NCI-H1436 (cell line): ENCODE data around the gene GRIN2A.

Experiments used
- DNase-seq: peaks from one replicate; lab custom pipeline; 2025; lab: John Stamatoyannopoulos, UW

The GRIN2A gene

DNA sequence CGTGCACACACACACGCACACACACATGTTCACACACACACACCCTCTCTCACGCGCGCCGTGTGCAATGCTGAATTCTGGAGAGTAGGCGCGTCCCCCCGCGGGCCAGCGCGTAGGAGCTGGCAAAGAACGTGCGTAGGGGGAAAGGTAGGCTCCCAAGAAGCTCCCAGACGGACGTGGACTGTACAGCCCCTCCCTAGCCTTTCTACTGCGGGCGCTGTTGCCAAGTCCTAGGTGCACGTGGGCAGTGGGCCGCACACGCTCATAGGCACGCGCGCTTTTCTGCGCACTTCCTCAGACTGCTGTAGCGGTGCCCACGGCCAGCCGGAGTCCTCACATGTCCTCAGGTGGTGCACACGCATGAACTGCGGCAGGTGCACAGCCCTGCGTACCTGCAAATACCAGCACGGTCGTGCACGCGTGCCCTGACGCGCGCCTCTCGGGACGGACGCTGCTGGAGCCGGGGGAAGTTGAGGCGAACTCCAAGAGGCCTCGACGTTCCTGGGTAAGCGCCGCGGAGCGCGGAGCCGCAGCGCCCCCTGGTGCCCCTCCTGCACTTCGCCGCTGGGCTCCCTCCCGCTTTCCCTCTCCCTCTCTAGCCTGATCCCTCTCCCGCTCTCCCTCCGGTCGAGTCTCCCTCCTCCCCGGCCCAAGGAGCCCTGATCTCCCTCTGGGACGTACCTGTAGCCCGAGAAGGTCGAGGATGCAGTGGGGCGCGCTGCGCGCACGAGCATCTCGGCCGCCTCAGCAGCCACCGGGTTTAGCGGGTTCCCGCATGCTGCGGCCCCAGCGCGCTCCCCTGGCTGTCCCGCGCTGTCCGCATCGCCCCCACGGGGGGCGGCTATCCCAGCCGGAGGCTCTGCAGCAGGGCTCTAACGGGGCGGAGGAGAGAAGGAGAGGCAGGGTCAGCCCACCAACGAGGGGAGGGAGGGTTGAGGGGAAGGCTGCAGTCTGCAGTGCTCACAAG, 749 bp downstream of the GRIN2A start:
- no peak for DNase-seq

- DNase-seq: no peak
Measured at GRCh38 chr16:10180771-10181163, 1.5 kb downstream of the GRIN2A start.

- DNase-seq: no peak
Measured at GRCh38 chr16:10180042-10180770, 2.0 kb downstream of the GRIN2A start.

DNA sequence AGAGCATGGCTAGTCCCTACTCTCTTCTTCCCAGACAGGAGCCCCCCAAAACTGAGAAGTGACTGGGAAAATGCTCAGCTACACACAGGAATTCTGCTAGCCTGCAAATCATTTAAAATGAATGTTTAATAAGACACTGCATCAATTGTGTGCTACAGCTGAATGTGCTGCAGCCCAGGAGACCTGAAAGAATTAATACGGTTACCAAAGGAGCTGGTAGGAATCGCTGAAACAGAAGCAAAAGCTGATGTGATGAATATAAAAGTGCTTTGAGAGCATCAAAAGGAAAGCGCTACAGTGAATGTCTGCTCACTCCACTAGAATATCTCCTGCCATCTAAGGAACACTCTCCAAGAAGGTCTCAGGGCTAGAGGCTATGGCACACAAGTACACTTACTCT, 3.7 kb downstream of the GRIN2A start:
- no peak for DNase-seq

DNA sequence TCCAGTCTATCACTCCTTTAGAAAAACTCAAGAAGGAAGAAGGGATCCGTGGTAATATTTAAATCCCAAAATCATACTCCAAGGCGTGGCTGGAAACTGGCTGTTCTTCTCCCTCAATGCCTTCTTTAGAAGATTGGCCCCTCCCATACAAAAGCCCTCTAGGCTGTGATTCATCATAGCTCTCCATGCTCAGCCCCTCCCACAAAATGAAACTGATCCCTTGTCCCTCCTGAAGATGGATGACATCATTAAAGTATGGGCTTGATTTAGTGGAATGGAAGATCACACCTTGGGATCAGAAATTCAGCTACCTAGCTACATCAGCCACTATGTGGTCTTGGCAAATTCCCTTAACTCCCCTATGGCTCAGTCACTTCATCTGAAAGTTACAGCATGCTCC, 4.1 kb downstream of the GRIN2A start:
- DNase-seq: no peak

DNA sequence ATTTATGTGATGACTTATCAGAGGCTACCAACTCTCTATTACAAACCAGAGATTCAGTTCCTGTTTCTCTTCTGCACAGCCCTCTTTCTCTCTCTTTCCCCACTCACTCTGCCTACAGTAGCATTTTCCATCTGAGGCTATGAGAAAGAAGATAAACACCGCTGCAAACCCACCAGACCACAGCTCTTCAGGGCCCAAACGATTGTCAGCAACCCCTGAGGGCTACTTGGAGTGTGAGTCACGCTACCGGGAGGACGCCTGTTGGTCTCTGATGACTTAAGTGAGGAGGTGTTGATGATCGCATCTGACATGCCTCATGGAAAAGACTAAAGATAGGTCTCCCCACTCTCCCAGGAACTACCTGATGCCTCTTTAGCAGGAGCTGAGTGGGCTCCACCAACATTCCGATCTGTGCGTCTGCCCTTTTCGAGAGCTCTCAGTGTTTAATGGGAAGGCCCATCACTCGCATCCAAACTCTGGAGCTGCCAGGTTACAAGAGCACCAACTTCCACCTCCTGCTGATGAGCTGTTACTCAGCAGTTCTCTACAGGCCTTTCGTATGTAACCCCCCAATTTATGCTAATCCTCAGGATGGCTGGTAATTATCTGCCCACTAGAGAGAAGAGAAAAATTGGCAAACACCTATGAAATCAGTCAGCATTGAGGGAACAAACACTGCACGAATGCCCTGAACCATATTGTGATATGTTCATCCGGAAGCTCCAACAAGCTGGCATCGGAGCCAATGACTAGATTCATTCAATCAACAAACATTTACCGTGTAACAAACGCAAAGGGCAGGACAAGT, 9.2 kb downstream of the GRIN2A start:
- no peak for DNase-seq

GRCh38 chr16:10171221-10171620, 11.0 kb downstream of the GRIN2A start:
- DNase-seq: no peak

DNA sequence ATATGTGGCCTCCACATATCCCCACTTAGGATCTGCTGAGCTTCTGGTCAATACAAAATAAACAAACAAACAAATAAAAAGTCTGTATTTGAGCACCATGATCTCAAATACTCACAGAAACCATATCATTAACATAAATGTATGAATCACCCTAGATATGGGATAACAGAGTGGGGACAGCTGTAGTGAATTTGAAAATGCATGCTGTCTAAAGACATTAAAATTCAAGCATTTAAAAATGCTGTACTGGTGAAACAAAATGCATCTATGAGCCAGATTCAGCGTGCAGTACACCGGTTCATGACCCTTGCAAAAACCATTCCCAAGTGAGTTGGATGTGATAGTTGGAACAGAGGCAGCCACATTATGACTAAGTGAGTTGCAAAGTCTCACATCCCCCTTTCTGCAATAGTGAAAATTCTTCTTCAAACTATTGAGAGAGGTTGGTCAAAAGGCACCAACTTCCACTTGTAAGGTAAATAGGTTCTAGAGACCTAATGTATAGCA, 12.3 kb downstream of the GRIN2A start:
- no peak for DNase-seq

GRCh38 chr16:10169031-10169430, 13.2 kb downstream of the GRIN2A start:
- no peak for DNase-seq

DNA sequence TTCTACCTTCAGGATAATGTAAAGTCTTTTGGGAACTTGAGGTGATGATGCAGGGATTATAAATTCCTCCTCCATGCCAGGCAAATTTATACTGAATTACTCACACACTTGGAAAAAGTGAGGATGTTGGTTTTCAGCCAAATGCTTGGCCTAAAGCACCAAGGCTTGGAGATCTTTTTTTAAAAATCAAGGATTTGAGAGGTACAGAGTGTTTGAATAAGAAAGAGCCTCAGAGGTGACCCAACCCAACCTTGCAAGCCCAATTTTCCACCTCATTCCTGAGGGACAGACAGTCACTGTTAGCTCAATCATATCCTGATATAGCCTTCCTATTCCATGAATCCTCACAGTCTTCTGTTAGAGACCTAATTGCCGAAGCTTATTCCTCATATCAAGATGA, 14.0 kb downstream of the GRIN2A start:
- DNase-seq: no peak

DNA sequence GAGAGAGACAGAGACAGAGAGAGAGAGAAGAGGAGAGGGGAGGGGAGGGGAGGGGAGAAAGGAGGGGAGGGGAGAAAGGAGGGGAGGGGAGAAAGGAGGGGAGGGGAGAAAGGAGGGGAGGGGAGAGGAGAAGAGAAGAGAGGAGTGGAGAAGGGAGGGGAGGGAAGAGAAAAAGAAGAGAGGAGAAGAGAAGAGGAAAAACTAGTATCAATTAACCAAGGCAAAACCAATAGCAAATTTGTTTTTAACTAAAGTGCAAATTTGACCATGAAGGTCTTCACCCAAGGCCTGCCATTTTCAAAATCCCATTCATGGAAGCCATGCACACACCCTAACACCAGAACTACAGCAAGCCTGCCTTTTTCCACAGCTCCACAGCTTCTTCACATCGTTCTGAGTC, 16.6 kb downstream of the GRIN2A start:
- DNase-seq: no peak

GRCh38 chr16:10162981-10163380, 19.2 kb downstream of the GRIN2A start:
- no peak for DNase-seq

DNA sequence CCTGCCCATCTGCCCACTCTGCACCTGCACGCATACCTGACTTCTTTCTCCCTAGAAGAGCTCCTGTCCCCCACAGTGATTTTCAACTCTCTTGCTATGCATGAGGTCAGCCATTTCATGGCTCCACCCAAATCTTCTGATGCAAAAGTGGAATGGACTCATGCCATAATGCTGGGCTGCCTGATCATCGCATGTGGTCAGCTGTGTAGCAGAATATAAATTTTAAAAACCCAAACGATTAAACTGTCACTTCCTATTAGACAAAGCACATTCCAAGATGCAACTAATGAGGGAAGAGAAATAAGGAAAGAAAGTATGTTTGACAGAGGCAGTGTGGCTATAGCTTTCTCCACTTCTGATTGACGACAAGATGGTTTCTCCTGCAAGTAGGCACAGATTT, 26.1 kb downstream of the GRIN2A start:
- no peak for DNase-seq

DNA sequence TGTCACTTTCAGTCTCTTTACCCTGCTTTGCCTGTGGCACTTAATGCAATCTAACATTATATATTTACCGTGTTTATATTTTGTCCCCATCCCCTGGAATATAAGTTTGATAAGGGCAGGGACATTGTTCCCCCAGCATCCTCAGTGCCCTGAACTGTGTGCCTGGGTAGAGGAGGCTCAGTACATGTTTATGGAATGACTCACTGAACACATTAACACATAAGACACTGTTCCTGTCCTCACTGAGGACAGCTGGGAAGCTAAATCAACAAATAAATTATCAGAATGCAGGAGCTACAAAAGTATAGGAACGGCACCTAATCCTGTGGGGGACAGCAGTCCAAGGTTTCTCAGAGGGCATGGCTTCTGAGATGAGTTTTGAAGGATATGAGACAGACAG, 27.8 kb downstream of the GRIN2A start:
- DNase-seq: no peak

DNA sequence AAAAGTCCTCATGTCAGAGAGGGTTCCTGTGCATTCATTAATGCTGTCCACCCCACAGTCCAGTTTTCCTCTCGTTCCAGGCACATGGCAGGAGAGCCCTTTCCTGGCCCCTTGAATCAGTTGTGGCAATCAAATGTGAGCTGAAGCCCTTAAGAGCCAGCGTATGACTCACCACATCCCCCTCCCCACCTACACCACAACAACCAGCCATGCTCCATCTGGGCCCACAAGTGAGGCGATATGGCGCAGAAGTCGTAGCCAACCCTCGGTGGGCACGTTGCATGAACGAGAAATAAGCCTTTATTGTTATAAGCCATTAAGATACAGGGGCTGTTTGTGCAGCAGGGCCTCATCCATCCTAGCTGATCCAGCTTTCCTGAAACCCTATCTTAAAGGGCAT, 28.2 kb downstream of the GRIN2A start:
- DNase-seq: no peak

- no peak for DNase-seq
Measured at GRCh38 chr16:10151718-10152117, 30.5 kb downstream of the GRIN2A start.

GRCh38 chr16:10150906-10151305, 31.3 kb downstream of the GRIN2A start:
- DNase-seq: no peak

DNA sequence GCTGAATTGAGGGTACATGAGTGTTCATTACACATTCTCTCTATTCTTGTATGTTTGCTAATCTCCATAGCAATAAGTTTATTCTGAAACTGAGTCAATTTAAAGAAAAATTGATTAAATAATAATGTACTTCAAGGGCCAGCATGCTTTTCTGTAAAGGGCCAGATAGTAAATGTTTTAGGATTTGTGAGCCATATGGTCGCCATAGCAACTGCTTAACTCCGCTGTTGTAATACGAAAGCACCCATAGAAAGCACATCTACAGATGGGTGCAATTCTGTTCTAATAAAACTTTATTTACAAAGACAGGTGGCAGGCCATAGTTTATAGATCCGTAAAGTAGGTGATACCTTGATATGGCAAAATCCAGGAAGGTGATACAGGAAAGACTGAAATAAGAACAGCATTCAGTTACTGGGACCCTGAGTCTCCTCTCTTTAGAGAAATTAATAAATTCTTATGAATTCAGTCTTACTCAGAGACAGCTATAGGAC, 36.6 kb downstream of the GRIN2A start:
- no peak for DNase-seq

DNA sequence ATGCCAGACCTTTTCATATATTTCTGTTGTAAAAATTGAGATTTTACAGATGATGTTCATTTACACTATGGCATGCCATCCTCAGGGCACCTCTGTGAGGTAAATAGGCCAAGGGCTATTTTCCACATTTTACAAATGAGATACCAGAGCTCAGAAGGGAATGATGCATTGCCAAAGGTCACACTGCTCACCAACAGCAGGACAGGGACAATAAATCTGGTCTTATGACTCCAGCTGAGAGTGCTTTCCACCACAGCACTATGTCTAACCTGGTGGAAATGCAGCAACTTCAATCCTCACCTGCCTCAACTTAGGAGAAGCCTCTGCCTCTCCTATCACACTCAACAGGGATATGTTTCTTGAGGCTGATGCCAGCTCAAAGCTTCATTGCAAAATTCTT, 40.6 kb downstream of the GRIN2A start:
- DNase-seq: no peak

GRCh38 chr16:10138881-10139280, 43.3 kb downstream of the GRIN2A start:
- no peak for DNase-seq

GRCh38 chr16:10137341-10137740, 44.9 kb downstream of the GRIN2A start:
- no peak for DNase-seq

GRCh38 chr16:10136916-10137315, 45.3 kb downstream of the GRIN2A start:
- DNase-seq: no peak
